ENCODE measurements around the gene PPRC1.

GRCh38 chr10:102083541-102083940, 49.3 kb upstream of the PPRC1 start:
- TF ChIP-seq YY1 (IDR thresholded peaks at IDR 0.05; ENCODE audit: insufficient read depth, insufficient read length) = no peak
- no peak for TF ChIP-seq ZNF274 (IDR thresholded peaks at IDR 0.05; ENCODE audit: low read depth, low read length)
- TF ChIP-seq SUZ12 (IDR thresholded peaks at IDR 0.05; ENCODE audit: extremely low read depth, insufficient read depth, insufficient read length) = no peak
